Urothelium cell line (cell line): ENCODE measurements around the gene NKIRAS2.
"Not testable (repeated sequence)": the region's sequence is repeated elsewhere in the genome, so short reads cannot be mapped to it uniquely, and the experiment has no call there.

Experiments used
- DNase-seq: peaks from one replicate; pipeline ENCODE4 v3.0.0; 2011; ENCODE audit warnings: low spot score, mixed read lengths
- FAIRE-seq: peaks from 2 replicates; lab custom pipeline; 2011; peaks lifted over from hg19 to GRCh38; lab: Jason Lieb, UNC

NKIRAS2 gene

DNA sequence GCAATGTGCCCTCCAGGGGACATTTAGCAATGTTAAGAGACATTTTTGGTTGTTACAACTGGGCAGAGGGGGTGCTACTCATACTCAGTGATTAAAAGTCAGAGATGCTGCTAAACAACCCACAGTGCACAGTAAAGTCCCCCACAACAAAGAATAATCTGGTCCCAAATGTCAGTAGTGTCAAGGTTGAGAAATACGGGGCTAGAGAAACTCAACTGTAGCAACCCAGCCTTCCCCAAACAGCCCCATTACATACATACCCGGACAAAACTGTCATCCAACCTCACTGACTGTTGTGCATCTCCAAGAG is 23.1 kb upstream of the NKIRAS2 start:
- FAIRE-seq (no peak), DNase-seq (no peak)

GRCh38 chr17:41998497-41998896 is 21.4 kb upstream of the NKIRAS2 start:
- FAIRE-seq (no peak), DNase-seq (no peak)

DNA sequence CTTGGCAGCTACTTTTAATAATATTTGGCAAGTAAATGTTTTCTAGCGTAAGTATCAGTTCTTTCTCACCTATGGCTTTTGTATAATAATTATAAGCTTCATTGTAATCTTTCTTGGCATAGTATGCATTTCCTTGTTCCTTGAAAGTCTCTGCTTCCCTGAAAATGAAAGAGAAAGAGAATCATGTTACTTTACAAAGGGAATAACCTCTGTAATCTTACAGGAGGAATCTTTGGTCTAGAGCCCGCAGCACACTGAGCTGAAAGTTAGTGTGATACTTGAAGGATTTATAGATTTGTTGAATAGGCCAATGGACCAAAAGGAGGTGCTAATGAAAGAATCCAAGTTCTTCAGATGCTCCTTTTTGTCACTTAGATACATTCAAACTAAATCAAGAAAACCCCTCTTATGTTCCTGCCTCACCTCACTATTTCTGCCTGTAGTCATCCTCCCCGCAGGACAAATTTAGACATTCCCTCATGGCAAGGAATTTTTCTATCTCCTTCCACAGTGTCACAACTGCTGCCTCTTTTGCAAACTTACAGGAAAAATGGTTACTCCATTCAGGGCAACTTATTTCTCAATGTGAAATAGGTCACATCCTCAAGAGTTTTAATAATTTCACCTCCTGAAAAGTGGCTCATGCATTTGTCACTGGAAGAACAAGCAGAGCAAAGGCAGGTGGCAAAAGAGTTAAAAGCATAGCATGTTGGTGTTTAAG is 19.3 kb upstream of the NKIRAS2 start:
- DNase-seq = no peak
- FAIRE-seq = no peak

DNA sequence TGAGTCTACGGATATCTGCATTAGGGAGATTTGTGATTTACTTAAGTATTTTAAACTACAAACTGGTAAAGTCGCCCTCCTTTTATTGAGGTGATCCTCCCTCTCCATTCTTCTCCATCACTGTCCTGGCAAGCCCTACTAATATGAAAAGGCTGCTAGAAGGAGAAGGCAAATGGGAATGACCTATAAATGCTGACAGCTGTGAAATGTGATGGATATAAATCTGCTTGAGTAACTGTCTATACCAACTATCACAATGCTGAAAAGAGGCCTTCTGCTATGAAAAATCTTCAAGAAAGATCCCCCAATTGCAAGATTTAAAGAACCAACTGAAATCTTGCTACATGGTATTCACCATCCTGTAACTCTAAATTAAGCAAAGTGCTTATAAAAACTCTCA is 18.2 kb upstream of the NKIRAS2 start:
- FAIRE-seq = no peak
- no peak for DNase-seq

DNA sequence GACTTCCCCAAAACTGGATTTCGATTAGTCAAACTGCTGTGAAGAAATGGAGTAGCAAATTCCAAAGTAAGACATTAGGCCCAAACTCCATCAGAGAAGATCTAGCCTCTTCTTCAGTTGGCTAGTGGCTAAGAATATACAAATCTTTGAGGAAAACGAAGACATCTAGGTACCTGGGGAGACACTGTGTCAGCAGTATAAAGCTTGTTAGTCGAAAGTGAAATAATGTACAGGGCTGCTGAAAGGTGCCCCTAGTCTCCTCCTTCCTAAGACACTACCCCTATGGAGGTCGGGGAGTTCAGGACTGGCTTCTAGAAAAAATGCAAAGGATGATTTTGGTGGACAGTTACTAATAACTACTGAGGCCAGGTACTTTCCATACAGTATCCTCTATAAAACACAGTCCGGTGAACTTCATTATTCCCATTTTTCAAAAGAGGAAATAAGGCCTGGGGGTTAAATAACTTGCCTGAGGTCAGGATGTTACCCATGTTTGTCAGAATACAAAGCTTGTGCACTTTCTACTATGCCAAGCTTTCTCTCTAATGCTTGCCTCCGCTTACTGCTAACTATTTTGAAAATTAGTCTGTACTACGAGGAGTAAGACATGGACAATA is 17.6 kb upstream of the NKIRAS2 start:
- no peak for FAIRE-seq
- no peak for DNase-seq

DNA sequence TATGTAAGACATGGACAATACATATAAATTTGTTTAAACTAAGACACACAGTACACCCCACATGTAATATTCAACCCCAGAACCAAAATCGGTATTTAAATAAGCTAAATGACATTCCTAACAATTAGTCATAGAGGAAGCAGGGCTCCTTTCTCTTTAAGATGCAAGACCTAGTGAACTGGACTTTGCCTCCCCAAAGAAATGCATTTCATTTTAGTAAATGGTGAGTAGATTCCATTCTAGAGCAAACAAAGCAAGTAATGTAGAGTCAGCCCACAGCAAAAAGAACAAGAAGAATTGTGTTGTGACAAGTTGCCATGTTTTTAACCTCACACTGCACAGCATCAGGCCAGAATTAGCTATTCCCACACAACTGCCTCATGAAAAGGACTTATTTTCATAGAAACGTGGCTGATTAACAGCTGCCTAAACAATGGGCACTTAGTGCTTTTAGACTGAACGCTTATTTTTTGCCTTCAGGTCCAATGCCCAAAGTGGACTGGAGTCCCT is 17.0 kb upstream of the NKIRAS2 start:
- no peak for FAIRE-seq

DNA sequence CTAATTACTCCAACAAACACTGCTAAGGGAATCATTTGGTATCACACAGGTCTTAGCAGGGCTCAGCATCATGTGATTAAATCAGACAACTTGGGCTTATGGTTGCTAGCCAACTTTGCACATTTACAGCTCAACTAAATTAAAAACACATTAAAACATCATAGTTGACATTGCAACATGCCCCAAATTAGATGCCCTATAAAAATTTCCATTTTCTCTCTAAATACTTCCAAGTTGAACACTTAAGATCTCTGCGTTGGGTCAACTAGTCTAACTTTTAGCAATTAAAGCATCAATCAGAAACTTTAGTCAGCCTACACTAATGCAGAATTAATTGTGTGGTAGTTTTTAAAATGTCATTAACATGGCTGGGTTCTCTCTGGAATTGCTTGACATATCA is 14.7 kb upstream of the NKIRAS2 start:
- no peak for DNase-seq
- no peak for FAIRE-seq

More for the DNA sequence above, 17.0 kb upstream of the NKIRAS2 start:
- DNase-seq = no peak

- DNase-seq = no peak
- FAIRE-seq = no peak
These were observed 10.7 kb upstream of the NKIRAS2 start for GRCh38 chr17:42009170-42009569.

DNA sequence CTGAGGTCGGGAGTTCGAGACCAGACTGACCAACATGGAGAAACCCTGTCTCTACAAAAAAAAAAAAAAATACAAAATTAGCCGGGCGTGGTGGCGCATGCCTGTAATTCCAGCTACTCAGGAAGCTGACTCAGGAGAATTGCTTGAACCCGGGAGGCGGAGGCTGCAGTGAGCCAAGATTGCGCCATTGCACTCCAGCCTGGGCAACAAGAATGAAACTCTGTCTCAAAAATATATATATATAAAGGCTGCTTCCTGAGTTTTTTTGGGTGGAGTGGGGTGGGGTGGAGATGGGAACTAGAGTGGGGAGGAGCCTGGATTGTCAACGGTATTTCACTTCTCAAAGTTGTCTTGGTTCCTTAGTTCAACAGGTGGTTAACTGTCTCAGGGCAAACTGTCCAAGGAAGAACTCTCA is 9.6 kb upstream of the NKIRAS2 start:
- not testable (repeated sequence) for FAIRE-seq, DNase-seq

GRCh38 chr17:42010898-42011516 is 8.9 kb upstream of the NKIRAS2 start:
- DNase-seq (peak; percentile 40), FAIRE-seq (no peak)

GRCh38 chr17:42012363-42012762 is 7.5 kb upstream of the NKIRAS2 start:
- not testable (repeated sequence) for DNase-seq, FAIRE-seq

DNA sequence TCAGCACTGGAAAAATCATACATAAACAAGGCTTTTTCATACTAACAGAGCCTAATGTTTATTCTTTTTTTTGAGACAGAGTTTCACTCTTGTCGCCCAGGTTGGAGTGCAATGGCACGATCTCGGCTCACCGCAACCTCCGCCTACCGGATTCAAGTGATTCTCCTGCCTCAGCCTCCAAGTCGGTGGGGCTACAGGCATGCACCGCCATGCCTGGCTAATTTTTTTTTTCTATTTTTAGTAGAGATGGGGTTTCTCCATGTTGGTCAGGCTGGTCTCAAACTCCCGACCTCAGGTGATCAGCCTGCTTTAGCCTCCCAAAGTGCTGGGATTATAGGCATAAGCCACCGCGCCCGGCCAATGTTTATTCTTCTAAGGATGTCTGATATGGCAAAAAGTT is 6.2 kb upstream of the NKIRAS2 start:
- not testable (repeated sequence) for DNase-seq, FAIRE-seq

- DNase-seq = no peak
These were observed 3.5 kb upstream of the NKIRAS2 start for GRCh38 chr17:42016411-42016831.

DNA sequence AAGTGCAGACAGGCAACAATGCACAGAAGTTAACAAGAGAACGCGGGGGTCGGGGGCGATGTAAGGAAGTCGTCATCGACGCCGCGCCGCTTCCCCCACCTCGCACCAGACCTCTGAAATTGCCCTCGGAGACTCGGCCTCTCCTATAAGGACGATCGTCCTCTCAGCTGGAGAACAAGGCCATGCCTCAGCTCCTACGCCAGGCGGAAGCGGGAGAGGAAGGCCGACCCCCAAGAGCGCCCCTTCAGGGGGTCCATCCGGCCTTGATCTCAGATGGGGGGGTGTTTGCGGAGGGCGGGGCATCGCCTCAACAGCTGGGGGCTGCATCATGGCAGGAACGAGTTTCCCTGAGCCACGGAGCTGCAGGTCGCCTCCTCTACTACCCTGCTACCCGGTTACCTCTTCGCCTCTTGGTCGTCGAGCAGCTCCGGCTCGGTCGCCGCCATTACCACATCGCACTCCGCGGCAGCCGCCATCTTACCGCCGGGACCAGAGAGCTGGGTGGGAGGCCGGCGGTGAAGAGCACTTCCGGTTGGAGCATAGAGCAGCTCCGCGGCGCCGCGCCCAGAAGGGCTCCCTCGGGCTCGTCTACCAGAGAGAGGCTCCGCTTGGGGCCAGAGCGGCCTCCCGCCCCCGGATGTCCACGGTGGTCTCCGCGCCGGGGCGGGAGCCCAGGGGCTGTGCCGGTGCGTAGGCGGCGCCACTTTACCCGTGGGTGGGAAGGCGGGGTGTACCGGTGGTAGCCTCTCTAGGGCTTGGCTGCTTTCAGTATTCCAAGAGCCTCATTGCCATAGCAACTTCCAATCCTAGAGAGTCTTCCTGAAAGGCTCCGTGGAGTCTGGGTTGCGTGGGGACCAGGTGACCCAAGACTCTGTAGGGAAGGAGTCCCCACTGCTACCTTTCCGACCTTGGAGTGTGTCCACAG is 2.7 kb upstream of the NKIRAS2 start, which contains the start of gene DNAJC7:
DNAJC7 (minus strand) TSS at position 499 of the 925 bp plus-strand sequence; CDS start at position 476, 23 bp downstream.
- peak; percentile 23 for FAIRE-seq
- DNase-seq = peak; percentile 96

More at GRCh38 chr17:42016411-42016831, 3.5 kb upstream of the NKIRAS2 start:
- FAIRE-seq = no peak

DNA sequence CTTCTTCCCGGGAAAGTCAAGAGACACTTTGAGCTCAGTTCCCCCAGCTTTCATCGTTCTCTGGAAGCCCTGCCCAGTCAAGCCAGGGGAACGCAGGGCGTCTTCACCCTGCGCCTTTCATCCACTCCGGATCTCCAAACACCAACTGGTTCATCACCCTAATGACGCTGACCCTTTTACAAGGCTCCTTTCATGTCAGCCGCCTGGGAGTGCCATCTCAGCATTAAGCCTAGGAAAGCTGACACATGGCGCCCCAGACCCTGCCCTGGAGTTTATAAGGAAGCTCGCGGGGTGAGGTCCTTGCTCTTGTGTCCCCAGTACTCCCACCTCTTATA is 2.1 kb upstream of the NKIRAS2 start:
- no peak for FAIRE-seq
- DNase-seq = no peak

- DNase-seq (no peak), FAIRE-seq (no peak)
These were observed 1.6 kb upstream of the NKIRAS2 start for GRCh38 chr17:42018339-42018738.

DNA sequence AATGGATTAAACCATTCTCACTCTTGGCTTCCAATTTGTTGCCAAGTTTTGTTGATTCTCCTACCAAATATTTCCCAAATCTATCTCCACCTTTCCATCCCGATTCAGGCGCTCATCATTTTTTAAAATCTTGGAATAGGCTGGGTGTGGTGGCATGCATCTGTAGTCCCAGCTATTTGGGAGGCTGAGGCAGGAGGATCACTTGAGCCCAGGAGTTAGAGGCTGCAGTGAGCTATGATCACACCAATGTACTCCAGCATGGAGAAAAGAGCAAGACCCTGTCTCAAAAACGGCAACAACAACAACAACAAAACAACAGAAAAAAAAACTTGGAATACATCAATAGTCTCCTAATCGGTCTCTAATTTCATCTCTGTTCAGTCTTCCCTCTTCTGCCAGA is 902 bp upstream of the NKIRAS2 start:
- DNase-seq (no peak), FAIRE-seq (no peak)

GRCh38 chr17:42020845-42021244 is 955 bp downstream of the NKIRAS2 start:
- not testable (repeated sequence) for FAIRE-seq, DNase-seq

- FAIRE-seq (no peak), DNase-seq (no peak)
These were observed 3.8 kb downstream of the NKIRAS2 start for GRCh38 chr17:42023524-42024349.

GRCh38 chr17:42025191-42025579 is 5.3 kb downstream of the NKIRAS2 start:
- no peak for DNase-seq
- no peak for FAIRE-seq
